Lung (tissue), 12 donors: ENCODE measurements around the gene OR6K2. TPM values are rescaled to one million over a fixed set of nuclear protein-coding genes. Genes with fewer than 3 reads are reported as not detected.

Experiments used
- ATAC-seq: fragments of 200-7000 bp; cut with Tn5 transposase; one replicate; pipeline ENCODE4 v1.9.1; 2020; ENCODE audit warnings: moderate number of reproducible peaks; ENCODE audit not compliant: insufficient read depth, low FRiP score
- DNase-seq, 3 donors: peaks; one replicate each; pipeline ENCODE4 v3.0.0-alpha.2; 2013 to 2017
- H3K27ac ChIP-seq, 2 donors: one replicate each; pipeline ENCODE4 v1.5.1; 2013; ENCODE audit warnings: mild to moderate bottlenecking in 2 of 2, moderate library complexity in 2 of 2, control low read depth in 1 of 2, inconsistent platforms in 1 of 2, low read depth in 1 of 2, low read length in 1 of 2
- H3K27me3 ChIP-seq, 3 donors: one replicate each; pipeline ENCODE4 v1.5.1; 2013; ENCODE audit warnings: low read length in 2 of 3; ENCODE audit not compliant: control insufficient read depth in 3 of 3, insufficient read depth in 3 of 3
- H3K36me3 ChIP-seq, 4 donors: one replicate each; pipeline ENCODE4 v1.5.1; 2013; ENCODE audit warnings: low read length in 4 of 4, mild to moderate bottlenecking in 1 of 4, moderate library complexity in 1 of 4; ENCODE audit not compliant: control insufficient read depth in 4 of 4, insufficient read depth in 4 of 4
- H3K4me1 ChIP-seq, 5 donors: one replicate each; pipeline ENCODE4 v1.5.1; 2013; ENCODE audit warnings: low read length in 5 of 5, mild to moderate bottlenecking in 2 of 5, moderate library complexity in 1 of 5; ENCODE audit not compliant: control insufficient read depth in 5 of 5, insufficient read depth in 5 of 5
- H3K4me3 ChIP-seq: one replicate; pipeline ENCODE4 v1.5.1; 2013; ENCODE audit warnings: mild to moderate bottlenecking, control low read depth, moderate library complexity
- H3K9ac ChIP-seq, 2 donors: one replicate each; pipeline ENCODE4 v1.5.1; 2013; ENCODE audit warnings: low read length in 2 of 2, control low read depth in 1 of 2; ENCODE audit not compliant: insufficient read depth in 1 of 2
- H3K9me3 ChIP-seq, 4 donors: one replicate each; pipeline ENCODE4 v1.5.1; 2013; ENCODE audit warnings: low read length in 3 of 4, mild to moderate bottlenecking in 1 of 4, moderate library complexity in 1 of 4; ENCODE audit not compliant: control insufficient read depth in 4 of 4, insufficient read depth in 3 of 4
- CTCF ChIP-seq: IDR thresholded peaks from 2 replicates; pipeline ENCODE4 v1.5.1; 2012; ENCODE audit warnings: mild to moderate bottlenecking; ENCODE audit errors: control extremely low read depth, extremely low read depth
- WGBS, 2 donors: extraction: QIAGEN DNeasy Blood & Tissue Kit; methylation state at CpG; one replicate each; pipeline ENCODE4 v1.1.7; 2013; 5-methylcytosine and 5-hydroxymethylcytosine counted together
- polyA plus RNA-seq, 2 donors: library from polyadenylated mRNA; stranded (reverse); fragments of 200-250 nt; gene quantifications; one replicate each; pipeline ENCODE4 v1.2.1, GENCODE V29; 2013
- total RNA-seq, 2 donors: library from RNA; depleted of rRNA in 1 of 2; stranded (reverse); fragments of >200 nt in 1 of 2; gene quantifications; one replicate each; pipeline ENCODE4 v1.2.1, GENCODE V29; 2014 to 2021
- donor health status: control.
- donor health status: control.
- donor health status: Bipolar disorder and iron deficiency.
- donor health status: healthy.
- donor health status: DM: yes; HTN: yes; CAD: no.

OR6K2 gene
- total and polyA plus RNA-seq, 4 donors: not detected

- Histone ChIP-seq H3K27me3 (no peaks in the 10 kb centered on the region), H3K27ac (no peak overlapping the region), H3K4me3 (no peak overlapping the region), H3K9ac (no peak overlapping the region), H3K9me3 (no peaks in the 10 kb centered on the region), H3K4me1 (no peaks in the 10 kb centered on the region), H3K36me3 (no peaks in the 10 kb centered on the region)
- ATAC-seq (no peak), DNase-seq (no peak)
- WGBS, 2 donors: 62 to 75% methylated on average over 7 of the region's 7 CpGs
- TF ChIP-seq CTCF: no peak
These were observed 15.4 kb downstream of the OR6K2 start for GRCh38 chr1:158685085-158685484.

- TF ChIP-seq CTCF: no peak
- no peak for ATAC-seq
- WGBS, 2 donors: 81 to 85% methylated on average over 2 of the region's 2 CpGs
These were observed 18.8 kb downstream of the OR6K2 start for GRCh38 chr1:158681606-158682005.

GRCh38 chr1:158679289-158679688 is 21.2 kb downstream of the OR6K2 start:
- no peak for ATAC-seq
- no peaks in the 10 kb centered on the region for H3K36me3 ChIP-seq
- H3K4me1 ChIP-seq: no peaks in the 10 kb centered on the region
- 94 to 100% methylated on average over 1 of the region's 1 CpG for WGBS, 2 donors
- no peak overlapping the region for H3K27ac ChIP-seq
- no peak for TF ChIP-seq CTCF
- H3K9ac ChIP-seq: no peak overlapping the region
- no peak for DNase-seq
- no peaks in the 10 kb centered on the region for H3K27me3 ChIP-seq
- H3K9me3 ChIP-seq: no peaks in the 10 kb centered on the region
- no peak overlapping the region for H3K4me3 ChIP-seq

More at GRCh38 chr1:158681606-158682005, 18.8 kb downstream of the OR6K2 start:
- Histone ChIP-seq H3K36me3 (no peaks in the 10 kb centered on the region), H3K4me1 (no peaks in the 10 kb centered on the region), H3K27me3 (no peaks in the 10 kb centered on the region), H3K4me3 (no peak overlapping the region), H3K27ac (no peak overlapping the region), H3K9me3 (no peaks in the 10 kb centered on the region), H3K9ac (no peak overlapping the region)
- DNase-seq: no peak
